ENCODE measurements around the gene GJD4. TPM values are rescaled to one million over a fixed set of nuclear protein-coding genes. Genes with fewer than 3 reads are reported as not detected.

GJD4 gene
- polyA plus RNA-seq, 3 donors = not detected

DNA sequence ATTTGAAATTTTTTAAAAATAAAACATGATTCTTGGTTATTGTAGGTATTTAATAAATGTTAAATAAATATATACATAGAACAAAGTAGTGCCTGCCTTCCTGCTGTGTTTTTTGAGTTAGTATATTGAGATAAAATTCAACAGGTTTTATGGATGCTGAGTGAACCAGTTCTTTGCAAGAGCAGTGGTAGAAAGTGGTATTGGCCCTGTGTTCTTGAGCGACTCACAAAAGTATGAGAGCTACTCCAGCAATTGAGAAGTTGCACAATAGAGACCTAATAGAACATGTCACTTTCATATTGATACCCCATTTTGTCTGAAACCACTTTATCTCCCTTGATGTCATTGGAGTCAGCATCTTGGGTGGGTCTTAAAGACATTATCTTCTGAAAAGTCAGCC lies 32.6 kb upstream of the GJD4 start:
- peaks cover 59 to 77% of the 10 kb centered on the region in 2 donors for H3K36me3 Mint-ChIP-seq

DNA sequence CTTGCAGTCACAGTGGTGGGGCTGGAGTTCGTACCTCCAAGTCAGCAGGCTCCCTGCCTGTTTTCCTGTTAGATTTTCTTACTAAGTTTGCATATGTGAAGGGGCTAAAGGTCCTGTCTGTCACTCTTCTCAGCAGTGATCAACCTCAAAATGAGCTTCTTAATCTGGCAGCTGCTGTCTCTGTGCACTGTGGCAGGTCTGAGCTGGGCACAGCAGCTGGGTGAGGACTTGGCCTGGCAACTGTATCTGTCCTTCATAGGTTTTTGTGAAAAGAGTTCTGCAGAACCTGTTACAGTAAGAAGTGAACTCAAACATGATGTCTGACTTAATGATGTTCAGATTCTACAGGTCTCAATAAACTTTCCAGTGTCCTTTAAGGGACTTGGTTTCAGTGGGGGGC lies 31.3 kb upstream of the GJD4 start:
- intact Hi-C loops (cut with micrococcal nuclease) = no loop called here
- H3K27me3 ChIP-seq (ENCODE audit: control insufficient read depth in 2 of 2, insufficient read depth in 2 of 2, low read length in 2 of 2) = no peaks in the 10 kb centered on the region
- no peak overlapping the region for H3K27ac ChIP-seq (ENCODE audit: low read depth in 1 of 2, low read length in 2 of 2)
- H3K4me3 Mint-ChIP-seq = no peak overlapping the region
- H4K20me1 ChIP-seq (ENCODE audit: insufficient read depth, low read length) = peaks cover 6% of the 10 kb centered on the region
- H3K36me3 Mint-ChIP-seq = peaks cover 47 to 64% of the 10 kb centered on the region in 2 donors
- WGBS (ENCODE audit: insufficient coverage) = 100% methylated on average over 1 of the region's 1 CpG
- H3K9me3 ChIP-seq (replicated peaks in 1 of 2; ENCODE audit: control insufficient read depth in 1 of 2, insufficient read depth in 1 of 2, low read length in 2 of 2) = no peaks in the 10 kb centered on the region
- no peak for DNase-seq
- H3K27ac Mint-ChIP-seq = peak overlapping the region in 1 of 7 donors; percentile 1
- H3K9me3 Mint-ChIP-seq = peaks cover 0 to 2% (median 0%) of the 10 kb centered on the region in 7 donors
- no peaks in the 10 kb centered on the region for H3K4me1 Mint-ChIP-seq
- H3K79me2 ChIP-seq (ENCODE audit: insufficient read depth, low read length) = no peaks in the 10 kb centered on the region
- H3K4me1 ChIP-seq (ENCODE audit: control insufficient read depth in 1 of 2, insufficient read depth in 2 of 2, low read length in 2 of 2) = no peaks in the 10 kb centered on the region
- peaks cover 44 to 67% of the 10 kb centered on the region in 2 donors for H3K36me3 ChIP-seq (replicated peaks in 1 of 2; ENCODE audit: control insufficient read depth in 1 of 2, insufficient read depth in 2 of 2, low read length in 2 of 2)
- H2AFZ ChIP-seq (ENCODE audit: insufficient read depth, low read depth, low read length, poor library complexity, severe bottlenecking) = no peak overlapping the region
- no peak overlapping the region for H3K9ac ChIP-seq (ENCODE audit: insufficient read depth, low read length, poor library complexity, severe bottlenecking)
- no peak overlapping the region for H3K4me2 ChIP-seq (replicated peaks; ENCODE audit: extremely low read depth, low read length, poor library complexity, severe bottlenecking)
- TF ChIP-seq CTCF (IDR thresholded peaks at IDR 0.05) = no peak
- no peak overlapping the region for H3K4me3 ChIP-seq (replicated peaks in 1 of 3; ENCODE audit: low read depth in 2 of 3, low read length in 3 of 3)
- peaks cover 0 to 4% (median 0%) of the 10 kb centered on the region in 3 donors for H3K27me3 Mint-ChIP-seq (ENCODE audit: low read depth in 3 of 3)

More for the DNA sequence above, 32.6 kb upstream of the GJD4 start:
- Histone ChIP-seq H3K79me2 (ENCODE audit: insufficient read depth, low read length) (no peaks in the 10 kb centered on the region), H4K20me1 (ENCODE audit: insufficient read depth, low read length) (peaks cover 18% of the 10 kb centered on the region), H3K27ac (ENCODE audit: low read depth in 1 of 2, low read length in 2 of 2) (no peak overlapping the region), H3K4me3 (replicated peaks in 1 of 3; ENCODE audit: low read depth in 2 of 3, low read length in 3 of 3) (no peak overlapping the region), H3K27me3 (ENCODE audit: control insufficient read depth in 2 of 2, insufficient read depth in 2 of 2, low read length in 2 of 2) (no peaks in the 10 kb centered on the region), H3K9me3 (replicated peaks in 1 of 2; ENCODE audit: control insufficient read depth in 1 of 2, insufficient read depth in 1 of 2, low read length in 2 of 2) (no peaks in the 10 kb centered on the region), H3K4me1 (ENCODE audit: control insufficient read depth in 1 of 2, insufficient read depth in 2 of 2, low read length in 2 of 2) (no peaks in the 10 kb centered on the region), H2AFZ (ENCODE audit: insufficient read depth, low read depth, low read length, poor library complexity, severe bottlenecking) (no peak overlapping the region), H3K36me3 (replicated peaks in 1 of 2; ENCODE audit: control insufficient read depth in 1 of 2, insufficient read depth in 2 of 2, low read length in 2 of 2) (peaks cover 56 to 79% of the 10 kb centered on the region in 2 donors), H3K9ac (ENCODE audit: insufficient read depth, low read length, poor library complexity, severe bottlenecking) (no peak overlapping the region), H3K4me2 (replicated peaks; ENCODE audit: extremely low read depth, low read length, poor library complexity, severe bottlenecking) (no peak overlapping the region)
- TF ChIP-seq CTCF (IDR thresholded peaks at IDR 0.05) = no peak
- DNase-seq = no peak
- no peak overlapping the region for H3K4me3 Mint-ChIP-seq
- WGBS (ENCODE audit: insufficient coverage) = no CpG with 5 or more reads among the region's 1 CpG
- intact Hi-C loops (cut with micrococcal nuclease) = no loop called here
- H3K27me3 Mint-ChIP-seq (ENCODE audit: low read depth in 3 of 3) = peaks cover 0 to 4% (median 0%) of the 10 kb centered on the region in 3 donors
- H3K4me1 Mint-ChIP-seq = no peaks in the 10 kb centered on the region
- peak overlapping the region in 1 of 7 donors; percentile 35 for H3K27ac Mint-ChIP-seq
- H3K9me3 Mint-ChIP-seq = peaks cover 0 to 2% (median 0%) of the 10 kb centered on the region in 7 donors

Data from CD14-positive monocyte (primary cell).